HepG2 (cell line): ENCODE data around the gene MFRP. TPM values are rescaled to one million over a fixed set of nuclear protein-coding genes. Genes with fewer than 3 reads are reported as not detected.

Source experiments
- CENPT ChIP-seq: sonication (generic); formaldehyde crosslinking; IDR thresholded peaks from 2 replicates; pipeline ENCODE4 v1.8.0; 2022; ENCODE audit warnings: low read depth, mild to moderate bottlenecking, moderate library complexity, missing genetic modification reagents
- ELF4 ChIP-seq: sonication (generic); formaldehyde crosslinking; IDR thresholded peaks from 2 replicates; pipeline ENCODE4 v1.5.0; 2020; ENCODE audit warnings: missing genetic modification reagents, mild to moderate bottlenecking, moderate library complexity, borderline replicate concordance
- ERF ChIP-seq: IDR thresholded peaks from 2 replicates; pipeline ENCODE4 v1.6.1; 2018; ENCODE audit warnings: missing biosample characterization, missing genetic modification reagents
- KDM4B ChIP-seq: sonication (generic); formaldehyde crosslinking; IDR thresholded peaks from 2 replicates; pipeline ENCODE4 v1.4.0; 2020; ENCODE audit warnings: missing genetic modification reagents
- MXD1 ChIP-seq: sonication (generic); formaldehyde crosslinking; IDR thresholded peaks from 2 replicates; pipeline ENCODE4 v1.4.0; 2020; ENCODE audit warnings: mild to moderate bottlenecking, missing genetic modification reagents
- MXD4 ChIP-seq: IDR thresholded peaks from 2 replicates; pipeline ENCODE4 v1.6.1; 2016; ENCODE audit warnings: mild to moderate bottlenecking, missing biosample characterization, missing genetic modification reagents
- RXRA ChIP-seq: sonication (generic); formaldehyde crosslinking; IDR thresholded peaks from 2 replicates; pipeline ENCODE4 v1.5.1; 2020; ENCODE audit warnings: missing genetic modification reagents
- SP140L ChIP-seq: sonication (generic); formaldehyde crosslinking; IDR thresholded peaks from 2 replicates; pipeline ENCODE4 v1.4.0; 2020; ENCODE audit warnings: missing genetic modification reagents, borderline replicate concordance
- UBTF ChIP-seq: sonication (generic); formaldehyde crosslinking; IDR thresholded peaks from 2 replicates; pipeline ENCODE4 v1.4.0; 2020; ENCODE audit warnings: mild to moderate bottlenecking, missing genetic modification reagents
- ZHX1 ChIP-seq: sonication (generic); formaldehyde crosslinking; IDR thresholded peaks from 2 replicates; pipeline ENCODE4 v1.8.1; 2022; ENCODE audit warnings: low read depth, mild to moderate bottlenecking, missing genetic modification reagents
- ZNF143 ChIP-seq: sonication (generic); formaldehyde crosslinking; IDR thresholded peaks from 2 replicates; pipeline ENCODE4 v1.4.0; 2020; ENCODE audit warnings: missing genetic modification reagents
- ZNF318 ChIP-seq: sonication (generic); formaldehyde crosslinking; IDR thresholded peaks from 2 replicates; pipeline ENCODE4 v1.4.0; 2020; ENCODE audit warnings: mild to moderate bottlenecking, missing genetic modification reagents
- ZNF768 ChIP-seq: sonication (generic); formaldehyde crosslinking; IDR thresholded peaks from 2 replicates; pipeline ENCODE4 v1.4.0; 2020; ENCODE audit warnings: missing genetic modification reagents
- polyA plus RNA-seq, 8 experiments: library from polyadenylated mRNA; depleted of rRNA in 3 of 8; stranded (reverse) in 7 of 8; unstranded in 1 of 8; fragments of >200 nt; fragmentation: Illumina TruSeq in 4 of 8; extraction: Trizol in 4 of 8; gene quantifications; 2 replicates each; pipeline versions ENCODE4 v1.2.1 to v1.2.3, GENCODE V29; 2011 to 2016; ENCODE audit warnings: low read depth in 4 of 8, missing spikeins in 1 of 8, mixed read lengths in 1 of 8; ENCODE audit not compliant: insufficient read depth in 1 of 8
- total RNA-seq, 5 experiments: library from RNA; depleted of rRNA; stranded (reverse); fragments of >200 nt; fragmentation: Illumina TruSeq; extraction: Trizol; gene quantifications; 2 replicates each; pipeline ENCODE4 v1.2.3, GENCODE V29; 2016; ENCODE audit warnings: low read depth in 1 of 5

The MFRP gene
- total and polyA plus RNA-seq, 2 of the 13 experiments (the other 11 are each of a cell fraction or from before 2014, with no cell fraction given), result not detected

GRCh38 chr11:119339589-119340334 lies 6.7 kb downstream of the MFRP start (continued):
- no peak for TF ChIP-seq ZNF318 (CRISPR knock-in tag)
- TF ChIP-seq ZNF768 (CRISPR knock-in tag), result peak; percentile 62; the same call in 1 of the 2 replicates
- no peak for TF ChIP-seq CENPT
- TF ChIP-seq RXRA (CRISPR knock-in tag), result no peak
- no peak for TF ChIP-seq ZNF143 (CRISPR knock-in tag)
- peak; percentile 67 for TF ChIP-seq MXD1 (CRISPR knock-in tag)
- peak; percentile 35; the same call in 1 of the 2 replicates for TF ChIP-seq MXD4
- 0 out of 2 replicates have a peak, but pooled peaks have one; percentile 20 for TF ChIP-seq ERF
- no peak for TF ChIP-seq ELF4
- TF ChIP-seq UBTF (CRISPR knock-in tag), result peak; percentile 72; the same call in 1 of the 2 replicates
- TF ChIP-seq ZHX1 (CRISPR knock-in tag), result no peak
- TF ChIP-seq SP140L, result no peak
- TF ChIP-seq KDM4B (CRISPR knock-in tag), result no peak
